ENCODE measurements around the gene MICAL3. TPM values are rescaled to one million over a fixed set of nuclear protein-coding genes. Genes with fewer than 3 reads are reported as not detected.

The MICAL3 gene
- total RNA-seq, 1 donor from 2014 or later: 33.6 TPM

DNA sequence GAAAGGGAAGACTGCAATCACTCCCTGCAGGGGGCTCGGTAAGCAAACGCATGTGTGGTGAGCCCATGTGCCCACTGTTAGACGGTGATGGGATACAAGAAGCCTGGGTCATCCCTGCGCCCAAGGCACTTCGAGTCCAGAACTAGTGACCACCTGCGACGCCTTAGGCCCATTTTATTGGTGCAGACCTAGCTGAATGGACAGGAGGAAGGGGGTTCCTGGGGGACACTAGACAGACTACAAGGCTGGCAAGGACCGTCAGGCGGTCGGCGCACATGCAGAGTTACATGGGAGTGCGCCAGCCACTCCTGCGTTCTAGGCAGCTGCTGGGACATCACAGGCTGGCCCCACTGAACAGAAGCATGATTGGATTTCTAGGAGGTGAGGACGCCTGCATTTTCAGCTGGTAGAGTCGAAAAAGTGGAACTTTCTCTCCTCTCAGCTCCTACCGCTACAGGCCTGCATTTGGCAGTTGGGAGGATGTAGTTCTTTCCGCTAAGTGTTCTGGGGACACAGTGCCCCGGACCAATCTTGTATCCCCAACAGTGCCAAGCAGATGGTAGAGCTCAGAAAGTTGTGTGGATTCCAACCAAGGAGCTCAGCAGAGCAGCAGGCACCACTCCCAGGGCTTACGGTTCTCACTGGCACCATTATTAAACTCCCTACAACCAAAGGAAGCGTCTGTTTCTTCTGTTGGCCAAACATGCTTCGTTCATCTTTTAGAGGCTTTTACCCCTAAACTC is 285.8 kb downstream of the MICAL3 start:
- H3K27ac ChIP-seq: no peak overlapping the region
- H3K4me3 Mint-ChIP-seq: no peak overlapping the region
- no peaks in the 10 kb centered on the region for H3F3A ChIP-seq (ENCODE audit: low read depth)
- H3K27ac Mint-ChIP-seq: peak overlapping the region; percentile 57
- no peak overlapping the region for H3K4me3 ChIP-seq
- TF ChIP-seq EZH2 (IDR thresholded peaks at IDR 0.05) (no peak), EZH2phosphoT487 (IDR thresholded peaks at IDR 0.05) (no peak), CTCF (IDR thresholded peaks at IDR 0.05) (no peak)
- no peak overlapping the region for H3K9ac ChIP-seq
- H3K36me3 Mint-ChIP-seq: no peaks in the 10 kb centered on the region
- no peaks in the 10 kb centered on the region for H3K4me1 ChIP-seq
- H3K9me3 ChIP-seq (ENCODE audit: low read depth): no peaks in the 10 kb centered on the region
- H3K79me2 ChIP-seq (ENCODE audit: low read depth): no peaks in the 10 kb centered on the region
- H3K27me3 ChIP-seq: no peaks in the 10 kb centered on the region
- H3K27me3 Mint-ChIP-seq (ENCODE audit: insufficient read depth, low read depth): no peaks in the 10 kb centered on the region
- peaks cover 2% of the 10 kb centered on the region for H3K4me1 Mint-ChIP-seq
- DNase-seq (ENCODE audit: low spot score): no peak
- H2AFZ ChIP-seq (replicated peaks): no peak overlapping the region
- no peak overlapping the region for H3K4me2 ChIP-seq
- H3K9me3 Mint-ChIP-seq: no peaks in the 10 kb centered on the region
- no peaks in the 10 kb centered on the region for H3K36me3 ChIP-seq
- H4K20me1 ChIP-seq (ENCODE audit: low read depth): peaks cover 1% of the 10 kb centered on the region

MicroRNAs encoded within 50 kb of the gene (microRNA counts, 767-probe panel; counts per million panel counts)
- 460 counts per million, percentile 90 among the panel's probes with 10 or more counts for microRNA hsa-miR-648

Small RNA genes within 50 kb of the gene (microRNA-seq; reads per million reads assigned to microRNA genes)
- gene MIR3198-1 (not detected), gene MIR648 (not detected)

Small RNA genes within 50 kb of the gene (small RNA-seq; reads per million reads assigned to genes)
- not detected for gene MIR3198-1
- not detected for gene MIR648

Other genes with a start within 250 kb of the MICAL3 start
- gene PEX26, start 53.4 kb upstream of the MICAL3 start, total RNA-seq (ENCODE audit: low replicate concordance): 22.9 and 36.6 TPM in 2 replicates
- 0.09 and 0.39 TPM in 2 replicates for gene TUBA8, start 86.2 kb upstream of the MICAL3 start, total RNA-seq (ENCODE audit: low replicate concordance)
- 0.50 and 0.99 TPM in 2 replicates for gene USP18, start 125.6 kb upstream of the MICAL3 start, total RNA-seq (ENCODE audit: low replicate concordance)

Measured in neural progenitor cell (in vitro differentiated cells).